ENCODE results near the gene DESI1.
"Not testable (repeated sequence)": the region's sequence is repeated elsewhere in the genome, so short reads cannot be mapped to it uniquely, and the experiment has no call there.

The DESI1 gene

GRCh38 chr22:41584881-41585280, 36.0 kb downstream of the DESI1 start:
- Mint-ChIP-seq H3K36me3 (ENCODE audit: low read depth) (peaks cover 18% of the 10 kb centered on the region), H3K9me3 (no peaks in the 10 kb centered on the region), H3K27me3 (no peaks in the 10 kb centered on the region), H3K27ac (no peak overlapping the region), H3K4me1 (ENCODE audit: low read depth) (peaks cover 16% of the 10 kb centered on the region), H3K4me3 (no peak overlapping the region)

- no peaks in the 10 kb centered on the region for H3K9me3 Mint-ChIP-seq
- H3K4me1 Mint-ChIP-seq (ENCODE audit: low read depth) = peaks cover 1% of the 10 kb centered on the region
- H3K27me3 Mint-ChIP-seq = no peaks in the 10 kb centered on the region
- H3K4me3 Mint-ChIP-seq = no peak overlapping the region
- H3K27ac Mint-ChIP-seq = no peak overlapping the region
- H3K36me3 Mint-ChIP-seq (ENCODE audit: low read depth) = peaks cover 18% of the 10 kb centered on the region
Measured at GRCh38 chr22:41582694-41583093, 38.1 kb downstream of the DESI1 start.

- no peak overlapping the region for H3K4me3 Mint-ChIP-seq
Measured at GRCh38 chr22:41579997-41580355, 40.9 kb downstream of the DESI1 start.

GRCh38 chr22:41579297-41579996, 41.4 kb downstream of the DESI1 start:
- Mint-ChIP-seq H3K4me3 (no peak overlapping the region), H3K9me3 (no peaks in the 10 kb centered on the region), H3K27me3 (no peaks in the 10 kb centered on the region), H3K4me1 (ENCODE audit: low read depth) (no peaks in the 10 kb centered on the region), H3K36me3 (ENCODE audit: low read depth) (peaks cover 15% of the 10 kb centered on the region), H3K27ac (no peak overlapping the region)

More at GRCh38 chr22:41579997-41580355, 40.9 kb downstream of the DESI1 start:
- Mint-ChIP-seq H3K9me3 (no peaks in the 10 kb centered on the region), H3K27me3 (no peaks in the 10 kb centered on the region), H3K36me3 (ENCODE audit: low read depth) (peaks cover 20% of the 10 kb centered on the region), H3K27ac (no peak overlapping the region), H3K4me1 (ENCODE audit: low read depth) (no peaks in the 10 kb centered on the region)

GRCh38 chr22:41578818-41579217, 42.0 kb downstream of the DESI1 start:
- H3K9me3 Mint-ChIP-seq = no peaks in the 10 kb centered on the region
- H3K4me3 Mint-ChIP-seq = no peak overlapping the region
- no peaks in the 10 kb centered on the region for H3K27me3 Mint-ChIP-seq
- H3K4me1 Mint-ChIP-seq (ENCODE audit: low read depth) = no peaks in the 10 kb centered on the region
- peaks cover 13% of the 10 kb centered on the region for H3K36me3 Mint-ChIP-seq (ENCODE audit: low read depth)
- H3K27ac Mint-ChIP-seq = no peak overlapping the region

GRCh38 chr22:41578114-41578513, 42.7 kb downstream of the DESI1 start:
- Mint-ChIP-seq H3K4me3 (no peak overlapping the region), H3K36me3 (ENCODE audit: low read depth) (peaks cover 8% of the 10 kb centered on the region), H3K4me1 (ENCODE audit: low read depth) (no peaks in the 10 kb centered on the region), H3K27ac (no peak overlapping the region), H3K27me3 (no peaks in the 10 kb centered on the region), H3K9me3 (no peaks in the 10 kb centered on the region)

- Mint-ChIP-seq H3K27me3 (no peaks in the 10 kb centered on the region), H3K4me3 (no peak overlapping the region), H3K36me3 (ENCODE audit: low read depth) (peaks cover 8% of the 10 kb centered on the region), H3K27ac (no peak overlapping the region), H3K4me1 (ENCODE audit: low read depth) (no peaks in the 10 kb centered on the region), H3K9me3 (no peaks in the 10 kb centered on the region)
Measured at GRCh38 chr22:41576877-41577276, 44.0 kb downstream of the DESI1 start.

GRCh38 chr22:41575533-41575932, 45.3 kb downstream of the DESI1 start:
- Mint-ChIP-seq H3K4me1 (ENCODE audit: low read depth) (no peaks in the 10 kb centered on the region), H3K36me3 (ENCODE audit: low read depth) (peaks cover 8% of the 10 kb centered on the region), H3K9me3 (no peaks in the 10 kb centered on the region), H3K27me3 (no peaks in the 10 kb centered on the region), H3K27ac (no peak overlapping the region), H3K4me3 (no peak overlapping the region)

GRCh38 chr22:41574847-41575381, 45.9 kb downstream of the DESI1 start:
- Mint-ChIP-seq H3K4me3 (no peak overlapping the region), H3K4me1 (ENCODE audit: low read depth) (no peaks in the 10 kb centered on the region), H3K36me3 (ENCODE audit: low read depth) (peaks cover 3% of the 10 kb centered on the region), H3K27me3 (no peaks in the 10 kb centered on the region), H3K9me3 (no peaks in the 10 kb centered on the region), H3K27ac (no peak overlapping the region)

GRCh38 chr22:41573677-41574076, 47.2 kb downstream of the DESI1 start:
- H3K4me1 Mint-ChIP-seq (ENCODE audit: low read depth) = no peaks in the 10 kb centered on the region
- H3K4me3 Mint-ChIP-seq = no peak overlapping the region
- peaks cover 3% of the 10 kb centered on the region for H3K36me3 Mint-ChIP-seq (ENCODE audit: low read depth)
- no peak overlapping the region for H3K27ac Mint-ChIP-seq
- H3K27me3 Mint-ChIP-seq = no peaks in the 10 kb centered on the region
- H3K9me3 Mint-ChIP-seq = no peaks in the 10 kb centered on the region

- not testable (repeated sequence) for H3K4me3 Mint-ChIP-seq; H3K4me1 Mint-ChIP-seq (ENCODE audit: low read depth); H3K27me3 Mint-ChIP-seq; H3K36me3 Mint-ChIP-seq (ENCODE audit: low read depth); H3K27ac Mint-ChIP-seq; H3K9me3 Mint-ChIP-seq
Measured at GRCh38 chr22:41572305-41572704, 48.5 kb downstream of the DESI1 start.

GRCh38 chr22:41571786-41572185, 49.1 kb downstream of the DESI1 start:
- H3K36me3 Mint-ChIP-seq (ENCODE audit: low read depth) = peaks cover 3% of the 10 kb centered on the region
- H3K27ac Mint-ChIP-seq = no peak overlapping the region
- H3K4me1 Mint-ChIP-seq (ENCODE audit: low read depth) = no peaks in the 10 kb centered on the region
- no peak overlapping the region for H3K4me3 Mint-ChIP-seq
- H3K27me3 Mint-ChIP-seq = no peaks in the 10 kb centered on the region
- H3K9me3 Mint-ChIP-seq = no peaks in the 10 kb centered on the region

GRCh38 chr22:41570221-41570620, 50.6 kb downstream of the DESI1 start:
- Mint-ChIP-seq H3K9me3 (no peaks in the 10 kb centered on the region), H3K27me3 (no peaks in the 10 kb centered on the region), H3K4me1 (ENCODE audit: low read depth) (peaks cover 6% of the 10 kb centered on the region), H3K27ac (no peak overlapping the region), H3K36me3 (ENCODE audit: low read depth) (no peaks in the 10 kb centered on the region), H3K4me3 (no peak overlapping the region)

GRCh38 chr22:41568811-41569210, 52.0 kb downstream of the DESI1 start:
- no peaks in the 10 kb centered on the region for H3K27me3 Mint-ChIP-seq
- no peak overlapping the region for H3K4me3 Mint-ChIP-seq
- H3K27ac Mint-ChIP-seq = no peak overlapping the region
- peaks cover 6% of the 10 kb centered on the region for H3K4me1 Mint-ChIP-seq (ENCODE audit: low read depth)
- no peaks in the 10 kb centered on the region for H3K9me3 Mint-ChIP-seq
- no peaks in the 10 kb centered on the region for H3K36me3 Mint-ChIP-seq (ENCODE audit: low read depth)

- H3K27me3 Mint-ChIP-seq = peaks cover 3% of the 10 kb centered on the region
- no peak overlapping the region for H3K27ac Mint-ChIP-seq
- no peak overlapping the region for H3K4me3 Mint-ChIP-seq
- H3K4me1 Mint-ChIP-seq (ENCODE audit: low read depth) = peaks cover 6% of the 10 kb centered on the region
- H3K36me3 Mint-ChIP-seq (ENCODE audit: low read depth) = no peaks in the 10 kb centered on the region
- no peaks in the 10 kb centered on the region for H3K9me3 Mint-ChIP-seq
Measured at GRCh38 chr22:41567512-41567768, 53.4 kb downstream of the DESI1 start.

- Mint-ChIP-seq H3K4me3 (no peak overlapping the region), H3K4me1 (ENCODE audit: low read depth) (peaks cover 6% of the 10 kb centered on the region), H3K36me3 (ENCODE audit: low read depth) (no peaks in the 10 kb centered on the region), H3K9me3 (no peaks in the 10 kb centered on the region), H3K27ac (no peak overlapping the region), H3K27me3 (peaks cover 13% of the 10 kb centered on the region)
Measured at GRCh38 chr22:41565403-41566054, 55.3 kb downstream of the DESI1 start.

Measured in stimulated activated naive CD8-positive, alpha-beta T cell treated with anti-CD3 and anti-CD28 coated beads, Interleukin-15, Interleukin-2, amounts not matched to agents 100 ng/mL and 50 ng/mL, for 24 hours (primary cell).